ENCODE data around the gene CCNL2. TPM values are rescaled to one million over a fixed set of nuclear protein-coding genes. Genes with fewer than 3 reads are reported as not detected.
"Not testable (repeated sequence)": the region's sequence is repeated elsewhere in the genome, so short reads cannot be mapped to it uniquely, and the experiment has no call there.

The CCNL2 gene
- total RNA-seq, 1 donor from 2014 or later = 55.3 TPM

DNA sequence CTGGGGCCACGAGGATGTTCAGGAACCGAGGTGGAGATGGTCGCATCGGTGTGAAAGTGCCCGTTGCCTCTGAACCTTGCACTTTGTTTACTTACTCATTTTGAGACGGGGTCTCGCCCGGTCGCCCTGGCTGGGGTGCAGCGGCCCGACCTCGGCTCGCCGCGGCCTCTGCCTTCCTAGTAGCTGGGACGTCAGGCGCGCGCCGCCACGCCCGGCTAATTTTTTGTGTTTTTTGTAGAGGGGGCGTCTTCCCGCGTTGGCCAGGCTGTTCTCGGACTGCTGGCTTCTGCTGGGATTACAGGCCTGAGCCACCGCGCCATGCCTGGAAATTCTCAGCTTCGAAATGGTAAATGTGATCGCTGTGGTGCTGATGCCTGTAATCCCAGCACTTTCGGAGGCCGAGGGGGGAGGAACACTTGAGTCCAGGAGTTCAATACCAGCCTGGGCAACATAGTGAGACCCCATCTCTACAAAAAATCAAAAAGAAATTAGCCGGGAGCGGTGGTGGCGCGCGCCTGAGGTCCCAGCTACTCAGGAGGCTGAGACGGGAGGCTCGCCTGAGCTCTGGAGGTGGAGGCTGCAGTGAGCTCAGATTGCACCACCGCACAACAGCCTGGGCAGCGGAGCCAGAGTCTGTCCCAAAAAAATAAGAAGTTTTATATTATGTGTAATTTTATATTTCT, 8.6 kb upstream of the CCNL2 start:
- Histone ChIP-seq H3K4me1 (ENCODE audit: control insufficient read depth in 3 of 3, insufficient read depth in 3 of 3, low read length in 3 of 3) (peaks cover 18 to 38% (median 25%) of the 10 kb centered on the region in 3 donors), H3K9ac (ENCODE audit: low read depth in 1 of 3, low read length in 3 of 3) (peak overlapping the region; percentile 87 to 96 (median 91)), H3K27ac (ENCODE audit: low read depth, low read length) (peak overlapping the region; percentile 86), H3K4me3 (ENCODE audit: low read length in 3 of 3) (peak overlapping the region; percentile 86 to 95 (median 94)), H3K36me3 (ENCODE audit: control insufficient read depth in 3 of 3, insufficient read depth in 3 of 3, low read length in 3 of 3) (peaks cover 18 to 23% (median 19%) of the 10 kb centered on the region in 3 donors), H3K27me3 (ENCODE audit: control insufficient read depth in 3 of 3, insufficient read depth in 3 of 3, low read length in 3 of 3) (no peaks in the 10 kb centered on the region), H3K9me3 (ENCODE audit: control insufficient read depth in 3 of 3, low read length in 3 of 3) (no peaks in the 10 kb centered on the region)

GRCh38 chr1:1406821-1407635, 7.9 kb upstream of the CCNL2 start, which contains the start of gene MRPL20:
TSS of gene MRPL20 (minus strand) at chr1:1407293. CDS start at chr1:1407217, 76 bp downstream.
- Histone ChIP-seq H3K9ac (ENCODE audit: low read depth in 1 of 3, low read length in 3 of 3) (peak within 1 kb of the TSS; percentile 87 to 96 (median 91)), H3K36me3 (ENCODE audit: control insufficient read depth in 3 of 3, insufficient read depth in 3 of 3, low read length in 3 of 3) (peaks cover 24 to 27% (median 24%) of the 10 kb centered on the region in 3 donors), H3K27ac (ENCODE audit: low read depth, low read length) (peak within 1 kb of the TSS; percentile 86), H3K27me3 (ENCODE audit: control insufficient read depth in 3 of 3, insufficient read depth in 3 of 3, low read length in 3 of 3) (no peaks in the 10 kb centered on the region), H3K4me3 (ENCODE audit: low read length in 3 of 3) (peak within 1 kb of the TSS; percentile 86 to 95 (median 94)), H3K9me3 (ENCODE audit: control insufficient read depth in 3 of 3, low read length in 3 of 3) (no peaks in the 10 kb centered on the region), H3K4me1 (ENCODE audit: control insufficient read depth in 3 of 3, insufficient read depth in 3 of 3, low read length in 3 of 3) (peaks cover 18 to 43% (median 29%) of the 10 kb centered on the region in 3 donors)

DNA sequence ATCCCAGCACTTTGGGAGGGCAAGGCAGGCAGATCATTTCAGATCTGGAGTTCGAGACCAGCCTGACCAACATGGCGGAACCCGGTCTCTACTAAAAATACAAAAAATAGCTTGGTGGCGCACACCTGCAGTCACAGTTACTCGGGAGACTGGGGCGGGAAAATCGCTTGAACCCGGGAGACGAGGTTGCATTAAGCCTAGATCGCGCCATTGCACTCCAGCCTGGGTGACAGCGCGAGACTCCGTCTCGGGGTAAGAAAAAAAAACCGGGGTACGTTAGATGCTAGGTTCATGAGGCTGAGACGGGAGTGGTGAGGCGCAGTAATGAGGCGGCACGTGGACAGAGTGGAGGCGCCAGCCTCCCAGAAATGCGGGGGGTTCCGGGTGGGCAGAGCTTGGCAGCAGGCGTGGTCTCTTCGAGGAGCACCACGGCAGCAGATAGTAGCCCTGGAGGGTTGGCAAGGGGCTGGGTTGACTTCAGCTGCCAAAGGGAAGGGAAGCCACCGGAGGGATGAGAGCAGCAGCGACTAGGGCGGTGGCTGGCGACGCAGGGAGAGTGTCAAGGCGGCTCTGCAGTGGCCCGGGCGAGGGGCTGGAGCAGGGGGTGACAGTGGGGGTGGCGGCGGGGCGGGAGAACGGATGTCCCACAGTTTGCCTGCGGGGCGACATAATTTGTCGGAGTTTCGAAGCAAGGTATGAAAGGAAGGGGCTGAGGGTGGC, 7.1 kb upstream of the CCNL2 start:
- no peaks in the 10 kb centered on the region for H3K9me3 ChIP-seq (ENCODE audit: control insufficient read depth in 3 of 3, low read length in 3 of 3)
- H3K4me1 ChIP-seq (ENCODE audit: control insufficient read depth in 3 of 3, insufficient read depth in 3 of 3, low read length in 3 of 3) = peaks cover 18 to 45% (median 32%) of the 10 kb centered on the region in 3 donors
- H3K9ac ChIP-seq (ENCODE audit: low read depth in 1 of 3, low read length in 3 of 3) = peak overlapping the region; percentile 85 to 96 (median 91)
- no peaks in the 10 kb centered on the region for H3K27me3 ChIP-seq (ENCODE audit: control insufficient read depth in 3 of 3, insufficient read depth in 3 of 3, low read length in 3 of 3)
- H3K36me3 ChIP-seq (ENCODE audit: control insufficient read depth in 3 of 3, insufficient read depth in 3 of 3, low read length in 3 of 3) = peaks cover 30 to 34% (median 31%) of the 10 kb centered on the region in 3 donors
- peak overlapping the region; percentile 86 to 95 (median 94) for H3K4me3 ChIP-seq (ENCODE audit: low read length in 3 of 3)
- peak overlapping the region; percentile 86 for H3K27ac ChIP-seq (ENCODE audit: low read depth, low read length)

GRCh38 chr1:1403653-1404052, 4.5 kb upstream of the CCNL2 start:
- Histone ChIP-seq H3K9me3 (ENCODE audit: control insufficient read depth in 3 of 3, low read length in 3 of 3) (no peaks in the 10 kb centered on the region), H3K36me3 (ENCODE audit: control insufficient read depth in 3 of 3, insufficient read depth in 3 of 3, low read length in 3 of 3) (peaks cover 38 to 39% (median 39%) of the 10 kb centered on the region in 3 donors), H3K27me3 (ENCODE audit: control insufficient read depth in 3 of 3, insufficient read depth in 3 of 3, low read length in 3 of 3) (no peaks in the 10 kb centered on the region), H3K4me1 (ENCODE audit: control insufficient read depth in 3 of 3, insufficient read depth in 3 of 3, low read length in 3 of 3) (peaks cover 32 to 57% (median 45%) of the 10 kb centered on the region in 3 donors), H3K27ac (ENCODE audit: low read depth, low read length) (no peak overlapping the region), H3K9ac (ENCODE audit: low read depth in 1 of 3, low read length in 3 of 3) (no peak overlapping the region), H3K4me3 (ENCODE audit: low read length in 3 of 3) (no peak overlapping the region)

DNA sequence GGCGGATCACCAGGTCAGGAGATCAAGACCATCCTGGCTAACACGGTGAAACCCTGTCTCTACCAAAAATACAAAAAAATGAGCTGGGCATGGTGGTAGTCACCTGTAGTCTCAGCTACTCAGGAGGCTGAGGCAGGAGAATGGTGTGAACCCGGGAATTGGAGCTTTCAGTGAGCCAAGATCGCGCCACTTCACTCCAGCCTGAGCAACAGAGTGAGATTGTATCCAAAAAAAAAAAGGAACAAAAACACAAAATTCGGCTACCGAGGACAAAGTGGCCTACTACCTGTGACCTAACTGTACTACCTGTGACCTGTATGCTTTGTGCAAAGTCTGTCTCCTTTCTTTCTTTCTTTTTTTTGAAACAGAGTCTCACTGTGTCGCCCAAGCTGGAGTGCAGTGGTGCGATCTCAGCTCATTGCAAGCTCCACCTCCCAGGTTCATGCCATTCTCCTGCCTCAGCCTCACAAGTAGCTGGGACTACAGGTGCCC, 3.8 kb upstream of the CCNL2 start:
- not testable (repeated sequence) for H3K4me3 ChIP-seq (ENCODE audit: low read length in 3 of 3); H3K9me3 ChIP-seq (ENCODE audit: control insufficient read depth in 3 of 3, low read length in 3 of 3); H3K27me3 ChIP-seq (ENCODE audit: control insufficient read depth in 3 of 3, insufficient read depth in 3 of 3, low read length in 3 of 3); H3K9ac ChIP-seq (ENCODE audit: low read depth in 1 of 3, low read length in 3 of 3); H3K27ac ChIP-seq (ENCODE audit: low read depth, low read length)
- H3K4me1 ChIP-seq (ENCODE audit: control insufficient read depth in 3 of 3, insufficient read depth in 3 of 3, low read length in 3 of 3) = peaks cover 38 to 56% (median 45%) of the 10 kb centered on the region in 3 donors
- H3K36me3 ChIP-seq (ENCODE audit: control insufficient read depth in 3 of 3, insufficient read depth in 3 of 3, low read length in 3 of 3) = peaks cover 39 to 43% (median 42%) of the 10 kb centered on the region in 3 donors

DNA sequence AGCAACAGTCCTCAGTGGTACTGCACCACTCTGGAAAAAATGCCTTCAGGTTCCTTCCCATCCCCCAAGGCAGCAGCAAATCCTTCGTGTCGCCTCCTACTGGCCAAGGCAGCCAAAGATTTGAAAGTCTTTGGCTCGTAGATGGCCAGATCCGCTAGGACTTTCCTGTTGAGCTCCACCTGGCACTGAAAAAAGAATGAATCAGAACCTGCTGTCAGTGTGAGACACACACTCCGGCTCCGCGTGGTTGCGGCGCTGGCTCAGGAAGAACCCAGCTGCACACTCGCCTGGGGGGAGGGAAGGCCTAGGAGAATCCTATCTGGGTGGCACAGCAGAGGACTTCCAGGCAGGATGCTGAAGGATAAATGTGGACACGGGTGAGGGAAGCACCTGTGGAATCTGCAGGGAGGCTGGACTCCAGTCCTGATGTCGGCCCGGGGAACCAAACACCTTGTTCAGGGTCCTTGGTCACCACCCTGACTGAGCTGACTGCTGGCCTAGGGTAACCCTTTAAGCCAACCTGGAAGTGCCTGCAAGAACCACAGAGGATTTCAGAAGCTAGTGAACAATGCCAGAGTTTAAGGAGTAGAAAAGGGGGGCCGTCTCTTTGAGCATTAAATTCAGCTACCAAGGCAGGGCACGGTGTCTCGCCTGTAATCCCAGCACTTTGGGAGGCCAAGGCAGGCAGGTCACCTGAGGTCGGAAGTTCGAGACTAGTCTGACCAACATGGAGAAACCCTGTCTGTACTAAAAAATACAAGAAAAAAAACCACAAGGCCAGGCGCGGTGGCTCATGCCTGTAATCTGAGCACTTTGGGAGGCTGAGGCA, 3.2 kb upstream of the CCNL2 start:
- Histone ChIP-seq H3K4me1 (ENCODE audit: control insufficient read depth in 3 of 3, insufficient read depth in 3 of 3, low read length in 3 of 3) (peaks cover 42 to 60% (median 51%) of the 10 kb centered on the region in 3 donors), H3K9me3 (ENCODE audit: control insufficient read depth in 3 of 3, low read length in 3 of 3) (no peaks in the 10 kb centered on the region), H3K27ac (ENCODE audit: low read depth, low read length) (no peak overlapping the region), H3K36me3 (ENCODE audit: control insufficient read depth in 3 of 3, insufficient read depth in 3 of 3, low read length in 3 of 3) (peaks cover 46 to 49% (median 49%) of the 10 kb centered on the region in 3 donors), H3K9ac (ENCODE audit: low read depth in 1 of 3, low read length in 3 of 3) (no peak overlapping the region), H3K27me3 (ENCODE audit: control insufficient read depth in 3 of 3, insufficient read depth in 3 of 3, low read length in 3 of 3) (no peaks in the 10 kb centered on the region), H3K4me3 (ENCODE audit: low read length in 3 of 3) (no peak overlapping the region)

DNA sequence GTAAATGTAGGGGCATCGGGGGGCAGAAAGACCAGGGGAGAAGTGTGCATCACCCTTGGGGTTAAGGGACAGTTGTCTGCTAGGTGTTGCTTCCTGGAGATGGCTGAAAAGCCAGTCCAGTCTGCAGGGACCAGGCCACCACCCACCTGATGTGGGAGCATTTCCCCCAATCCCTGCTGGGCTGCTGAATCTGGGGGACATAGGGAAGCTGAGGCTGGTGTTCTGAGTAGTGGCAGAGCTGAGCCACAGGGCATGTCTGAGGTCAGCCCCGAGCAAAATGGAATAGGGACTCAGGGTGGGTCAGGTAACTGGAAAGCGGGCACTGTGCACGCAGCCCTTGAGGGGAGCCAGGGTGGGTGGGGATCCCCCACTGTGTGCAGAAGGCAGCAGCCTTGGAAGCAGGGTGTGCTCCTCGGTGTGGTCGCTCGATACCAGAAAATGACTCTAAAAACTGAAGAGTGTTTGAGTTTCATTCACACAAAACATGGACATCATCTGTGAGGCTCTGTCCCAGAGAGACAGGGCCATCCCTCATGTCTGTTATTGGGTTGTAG, 2.4 kb upstream of the CCNL2 start:
- no peak overlapping the region for H3K27ac ChIP-seq (ENCODE audit: low read depth, low read length)
- H3K27me3 ChIP-seq (ENCODE audit: control insufficient read depth in 3 of 3, insufficient read depth in 3 of 3, low read length in 3 of 3) = no peaks in the 10 kb centered on the region
- H3K4me3 ChIP-seq (ENCODE audit: low read length in 3 of 3) = no peak overlapping the region
- H3K4me1 ChIP-seq (ENCODE audit: control insufficient read depth in 3 of 3, insufficient read depth in 3 of 3, low read length in 3 of 3) = peaks cover 46 to 62% (median 50%) of the 10 kb centered on the region in 3 donors
- H3K9me3 ChIP-seq (ENCODE audit: control insufficient read depth in 3 of 3, low read length in 3 of 3) = no peaks in the 10 kb centered on the region
- H3K36me3 ChIP-seq (ENCODE audit: control insufficient read depth in 3 of 3, insufficient read depth in 3 of 3, low read length in 3 of 3) = peaks cover 50 to 54% (median 53%) of the 10 kb centered on the region in 3 donors
- peak overlapping the region in 1 of 3 donors; percentile 97 for H3K9ac ChIP-seq (ENCODE audit: low read depth in 1 of 3, low read length in 3 of 3)

DNA sequence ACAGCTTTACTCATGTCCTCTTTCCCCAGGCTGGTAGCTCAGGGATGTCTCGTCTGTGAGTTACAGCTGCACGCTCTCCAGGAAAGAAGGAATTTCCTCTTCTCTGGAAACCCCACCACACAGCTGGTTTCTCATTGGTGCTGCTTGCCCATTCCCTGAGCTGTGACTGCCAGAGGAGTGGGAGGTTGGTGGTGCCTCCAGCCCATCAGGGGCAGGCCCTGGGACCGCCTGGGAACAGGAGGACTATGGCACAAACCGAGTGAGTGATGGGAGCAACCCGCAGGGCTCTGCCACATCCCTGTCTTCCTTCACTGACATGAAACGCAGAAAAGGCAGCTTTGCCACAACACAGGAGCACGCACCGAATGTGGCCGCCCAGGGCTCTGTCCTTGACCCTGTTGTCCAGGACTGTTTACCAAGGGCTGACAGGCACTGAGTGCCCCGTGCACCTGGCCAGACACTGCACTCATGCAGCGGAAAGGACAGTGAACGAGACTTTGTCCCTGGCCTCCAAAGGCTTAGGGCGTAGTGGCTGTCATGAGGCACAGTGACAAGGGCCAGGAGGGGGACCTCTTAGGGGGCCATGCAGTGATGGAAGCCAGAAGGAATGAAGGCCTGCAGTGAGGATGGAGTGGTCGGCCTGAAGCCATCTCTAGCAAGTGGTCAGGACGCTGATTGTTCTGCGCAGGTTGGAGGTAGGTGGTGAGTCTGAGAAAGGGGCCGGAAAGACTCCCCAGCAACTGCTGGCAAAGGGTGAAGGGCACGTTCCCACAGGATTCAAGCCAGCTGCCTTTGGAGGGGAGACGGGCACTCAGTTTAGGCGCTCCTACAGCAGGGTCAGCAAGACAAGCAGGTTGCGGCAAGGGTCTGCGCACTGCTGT, 1.7 kb upstream of the CCNL2 start:
- H3K36me3 ChIP-seq (ENCODE audit: control insufficient read depth in 3 of 3, insufficient read depth in 3 of 3, low read length in 3 of 3) = peaks cover 50 to 52% (median 51%) of the 10 kb centered on the region in 3 donors
- H3K4me3 ChIP-seq (ENCODE audit: low read length in 3 of 3) = peak overlapping the region; percentile 93 to 98 (median 96)
- peaks cover 40 to 55% (median 43%) of the 10 kb centered on the region in 3 donors for H3K4me1 ChIP-seq (ENCODE audit: control insufficient read depth in 3 of 3, insufficient read depth in 3 of 3, low read length in 3 of 3)
- no peaks in the 10 kb centered on the region for H3K27me3 ChIP-seq (ENCODE audit: control insufficient read depth in 3 of 3, insufficient read depth in 3 of 3, low read length in 3 of 3)
- no peaks in the 10 kb centered on the region for H3K9me3 ChIP-seq (ENCODE audit: control insufficient read depth in 3 of 3, low read length in 3 of 3)
- peak overlapping the region; percentile 85 to 97 (median 93) for H3K9ac ChIP-seq (ENCODE audit: low read depth in 1 of 3, low read length in 3 of 3)
- H3K27ac ChIP-seq (ENCODE audit: low read depth, low read length) = peak overlapping the region; percentile 11

All from skeletal muscle tissue (tissue), 4 donors.